ENCODE measurements around the gene RAPGEF2. TPM values are rescaled to one million over a fixed set of nuclear protein-coding genes. Genes with fewer than 3 reads are reported as not detected.

The RAPGEF2 gene
- total and polyA plus RNA-seq, 7 donors: 4.6 to 35.2 (median 20.4) TPM

DNA sequence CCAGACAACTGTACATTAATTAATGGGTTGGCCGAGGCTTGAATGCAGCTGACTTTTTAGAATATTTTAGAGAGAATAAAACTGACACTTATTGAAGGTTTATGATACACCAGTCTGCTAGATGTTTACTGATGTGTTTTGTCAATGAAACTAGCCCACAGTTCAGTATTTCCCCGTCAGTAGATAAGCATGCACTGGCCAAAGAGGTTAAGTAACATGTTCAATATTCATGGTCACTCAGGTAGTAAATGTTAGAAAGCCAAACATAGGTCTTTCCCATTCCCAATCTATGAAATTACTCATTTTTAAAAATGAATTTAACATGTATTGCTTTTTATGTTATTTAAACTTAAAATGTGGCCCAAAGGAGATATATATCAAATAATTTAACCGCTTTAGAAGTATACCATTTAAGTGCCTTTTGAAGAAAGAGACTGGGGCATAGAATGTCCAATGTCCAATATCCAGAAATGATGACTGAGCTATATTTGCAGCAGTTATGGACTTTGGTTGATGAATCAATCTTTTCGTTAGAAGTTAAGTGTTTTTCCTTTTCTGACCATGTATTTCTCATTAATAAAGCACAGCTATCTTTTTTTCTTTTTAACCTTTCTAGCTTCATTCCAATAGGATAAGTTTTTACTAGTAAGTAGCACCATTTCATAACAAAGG, 156.1 kb downstream of the RAPGEF2 start:
- DNase-seq (no peak), ATAC-seq (no peak)
- Histone ChIP-seq H3K27ac (no peak overlapping the region), H3K36me3 (ENCODE audit: insufficient read depth in 1 of 2, low read depth in 1 of 2) (no peaks in the 10 kb centered on the region), H3K9me3 (no peaks in the 10 kb centered on the region), H3K27me3 (ENCODE audit: insufficient read depth in 3 of 3, low read length in 2 of 3) (no peaks in the 10 kb centered on the region), H3K4me1 (peaks cover 21% of the 10 kb centered on the region), H3K4me3 (no peak overlapping the region)
- intact Hi-C loops (cut with DNase I): no loop called here
- 81 to 95% (median 93%) methylated on average over 4 of the region's 4 CpGs for WGBS, 3 donors
- TF ChIP-seq, protein P1, sequence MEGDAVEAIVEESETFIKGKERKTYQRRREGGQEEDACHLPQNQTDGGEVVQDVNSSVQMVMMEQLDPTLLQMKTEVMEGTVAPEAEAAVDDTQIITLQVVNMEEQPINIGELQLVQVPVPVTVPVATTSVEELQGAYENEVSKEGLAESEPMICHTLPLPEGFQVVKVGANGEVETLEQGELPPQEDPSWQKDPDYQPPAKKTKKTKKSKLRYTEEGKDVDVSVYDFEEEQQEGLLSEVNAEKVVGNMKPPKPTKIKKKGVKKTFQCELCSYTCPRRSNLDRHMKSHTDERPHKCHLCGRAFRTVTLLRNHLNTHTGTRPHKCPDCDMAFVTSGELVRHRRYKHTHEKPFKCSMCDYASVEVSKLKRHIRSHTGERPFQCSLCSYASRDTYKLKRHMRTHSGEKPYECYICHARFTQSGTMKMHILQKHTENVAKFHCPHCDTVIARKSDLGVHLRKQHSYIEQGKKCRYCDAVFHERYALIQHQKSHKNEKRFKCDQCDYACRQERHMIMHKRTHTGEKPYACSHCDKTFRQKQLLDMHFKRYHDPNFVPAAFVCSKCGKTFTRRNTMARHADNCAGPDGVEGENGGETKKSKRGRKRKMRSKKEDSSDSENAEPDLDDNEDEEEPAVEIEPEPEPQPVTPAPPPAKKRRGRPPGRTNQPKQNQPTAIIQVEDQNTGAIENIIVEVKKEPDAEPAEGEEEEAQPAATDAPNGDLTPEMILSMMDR (IDR thresholded peaks at IDR 0.05): no peak

DNA sequence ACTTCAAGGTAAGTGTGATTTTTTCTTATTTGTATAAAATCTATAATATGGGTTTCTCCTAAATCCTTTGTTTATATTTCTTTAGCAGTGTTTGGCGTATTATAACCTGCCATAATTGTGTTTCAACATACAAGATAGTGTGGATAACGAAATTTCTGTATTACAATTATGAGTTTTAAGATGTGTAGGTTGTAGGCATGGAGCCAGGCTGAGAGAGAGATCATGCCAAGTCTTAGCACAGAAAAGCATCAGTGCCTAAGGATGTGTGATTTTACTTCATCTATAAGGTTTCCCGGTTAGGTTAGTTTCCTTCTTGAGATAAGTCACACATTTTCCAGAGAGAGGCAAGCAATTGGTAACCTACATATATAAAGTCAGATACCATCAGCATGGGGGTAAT, 161.2 kb downstream of the RAPGEF2 start:
- intact Hi-C loops (cut with DNase I): no loop called here
- ATAC-seq: no peak
- no peaks in the 10 kb centered on the region for H3K9me3 ChIP-seq
- H3K27ac ChIP-seq: no peak overlapping the region
- H3K4me1 ChIP-seq: peaks cover 31% of the 10 kb centered on the region
- H3K4me3 ChIP-seq: no peak overlapping the region
- TF ChIP-seq, protein P1 (IDR thresholded peaks at IDR 0.05): no peak
- H3K36me3 ChIP-seq (ENCODE audit: insufficient read depth in 1 of 2, low read depth in 1 of 2): no peaks in the 10 kb centered on the region
- no peak for DNase-seq
- 95 to 98% (median 96%) methylated on average over 3 of the region's 3 CpGs for WGBS, 3 donors
- no peaks in the 10 kb centered on the region for H3K27me3 ChIP-seq (ENCODE audit: insufficient read depth in 3 of 3, low read length in 2 of 3)

DNA sequence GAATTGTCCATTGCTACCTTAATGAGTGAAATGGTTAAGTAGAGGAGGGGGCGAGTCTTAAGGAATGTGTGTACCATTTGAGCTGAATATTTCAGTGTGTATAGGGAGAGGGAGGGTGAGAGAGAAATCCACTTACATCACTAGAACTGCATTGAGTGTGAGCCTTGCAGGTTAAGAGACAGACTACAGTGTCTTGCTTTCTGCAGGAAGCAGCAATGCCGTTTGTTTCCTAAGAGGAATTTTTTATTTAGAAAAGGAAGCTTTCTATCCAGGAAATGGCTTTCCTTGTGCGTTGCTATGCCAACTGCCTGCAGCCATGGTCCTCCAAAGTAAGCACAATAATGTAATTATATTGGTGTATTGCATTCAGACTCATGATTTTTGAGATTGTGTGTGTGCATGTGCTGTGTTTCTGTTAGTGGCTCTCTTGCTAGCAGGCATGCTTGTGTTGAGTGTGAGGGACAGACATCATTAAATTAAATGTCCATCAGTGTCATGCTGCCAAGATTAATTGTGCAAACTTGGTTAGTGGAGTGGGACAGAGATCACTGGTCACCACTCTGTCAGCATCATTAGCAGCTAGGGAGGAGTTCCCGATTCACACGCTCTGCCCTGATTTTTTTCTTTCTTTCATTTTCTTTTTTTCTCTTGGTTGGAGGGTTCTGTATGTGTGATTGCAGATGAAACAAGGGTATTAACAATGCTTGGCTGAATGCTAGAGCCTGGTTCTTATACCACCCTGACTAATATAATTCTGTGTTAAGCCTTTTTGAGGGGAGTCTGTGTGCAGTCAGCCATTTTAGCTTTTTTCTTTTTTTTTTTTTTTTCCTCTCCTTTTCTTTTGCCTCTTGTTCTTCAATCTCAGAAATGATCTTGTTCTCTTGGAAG, 164.3 kb downstream of the RAPGEF2 start:
- peak; percentile 30 to 79 (median 70) for ATAC-seq
- no peak for DNase-seq
- Histone ChIP-seq H3K9me3 (no peaks in the 10 kb centered on the region), H3K36me3 (ENCODE audit: insufficient read depth in 1 of 2, low read depth in 1 of 2) (no peaks in the 10 kb centered on the region), H3K27me3 (ENCODE audit: insufficient read depth in 3 of 3, low read length in 2 of 3) (no peaks in the 10 kb centered on the region), H3K27ac (peak overlapping the region; percentile 57), H3K4me3 (peak overlapping the region; percentile 38), H3K4me1 (peaks cover 49% of the 10 kb centered on the region)
- TF ChIP-seq, protein P1 (IDR thresholded peaks at IDR 0.05): no peak
- intact Hi-C loops (cut with DNase I): loop anchor here in 1 of 2 donors (5.0 kb wide), 1 partner anchor 45 kb away; no protein-coding TSS in a partner anchor
- 36 to 51% (median 40%) methylated on average over 5 of the region's 5 CpGs for WGBS, 3 donors

DNA sequence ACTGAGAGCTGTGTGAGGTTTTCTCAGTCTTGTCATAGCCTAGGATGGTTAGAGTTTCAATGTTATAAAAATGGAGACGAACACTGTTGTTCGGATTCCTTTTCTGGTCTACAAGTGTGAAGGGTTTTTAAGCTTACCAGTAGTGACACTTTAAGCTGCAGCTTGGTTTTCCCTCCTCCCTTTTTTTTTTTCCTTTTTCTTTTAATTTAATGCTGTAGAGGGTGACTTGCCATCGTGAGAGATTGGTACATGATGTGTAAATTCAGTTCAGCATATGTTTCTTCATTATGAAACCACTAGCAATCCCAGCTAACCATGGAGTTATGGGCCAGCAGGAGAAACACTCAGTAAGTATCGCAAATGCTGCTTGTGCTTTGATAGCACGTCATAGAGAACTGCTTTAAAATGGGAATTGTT, 165.0 kb downstream of the RAPGEF2 start:
- Histone ChIP-seq H3K4me1 (peaks cover 56% of the 10 kb centered on the region), H3K36me3 (ENCODE audit: insufficient read depth in 1 of 2, low read depth in 1 of 2) (no peaks in the 10 kb centered on the region), H3K9me3 (no peaks in the 10 kb centered on the region), H3K27ac (peak overlapping the region; percentile 57), H3K4me3 (peak overlapping the region; percentile 38), H3K27me3 (ENCODE audit: insufficient read depth in 3 of 3, low read length in 2 of 3) (no peaks in the 10 kb centered on the region)
- TF ChIP-seq, protein P1 (IDR thresholded peaks at IDR 0.05): no peak
- intact Hi-C loops (cut with DNase I): loop anchor here in 1 of 2 donors (5.0 kb wide), 1 partner anchor 46 kb away; no protein-coding TSS in a partner anchor
- DNase-seq (no peak), ATAC-seq (peak in 2 of 4 donors; percentile 32 to 56)
- 35 to 58% (median 36%) methylated on average over 5 of the region's 5 CpGs for WGBS, 3 donors
